TTC549 (cell line): ENCODE measurements around the gene BRPF3.
"Not testable (repeated sequence)": the region's sequence is repeated elsewhere in the genome, so short reads cannot be mapped to it uniquely, and the experiment has no call there.

ENCODE experiments used
- FAIRE-seq: peaks from 2 replicates; lab custom pipeline; 2012; peaks lifted over from hg19 to GRCh38; lab: Jason Lieb, UNC

BRPF3 gene

GRCh38 chr6:36200998-36201596, 4.6 kb downstream of the BRPF3 start:
- no peak for FAIRE-seq

- no peak for FAIRE-seq
Observed at GRCh38 chr6:36201612-36202011, 5.1 kb downstream of the BRPF3 start.

GRCh38 chr6:36202101-36202500, 5.6 kb downstream of the BRPF3 start:
- FAIRE-seq = no peak

GRCh38 chr6:36204068-36204753, 7.7 kb downstream of the BRPF3 start:
- FAIRE-seq = no peak

- FAIRE-seq = no peak
Observed at GRCh38 chr6:36207155-36207554, 10.6 kb downstream of the BRPF3 start.

GRCh38 chr6:36209606-36210005, 13.1 kb downstream of the BRPF3 start:
- no peak for FAIRE-seq

GRCh38 chr6:36210182-36210581, 13.6 kb downstream of the BRPF3 start:
- FAIRE-seq = no peak

- no peak for FAIRE-seq
Observed at GRCh38 chr6:36210886-36211595, 14.5 kb downstream of the BRPF3 start.

GRCh38 chr6:36216559-36216958, 20.0 kb downstream of the BRPF3 start:
- FAIRE-seq = no peak

- FAIRE-seq = no peak
Observed at GRCh38 chr6:36217188-36217587, 20.6 kb downstream of the BRPF3 start.

- FAIRE-seq = no peak
Observed at GRCh38 chr6:36217946-36218345, 21.4 kb downstream of the BRPF3 start.

GRCh38 chr6:36218516-36218915, 22.0 kb downstream of the BRPF3 start:
- not testable (repeated sequence) for FAIRE-seq

- no peak for FAIRE-seq
Observed at GRCh38 chr6:36219081-36219480, 22.5 kb downstream of the BRPF3 start.

- FAIRE-seq = no peak
Observed at GRCh38 chr6:36220226-36220625, 23.7 kb downstream of the BRPF3 start.

- no peak for FAIRE-seq
Observed at GRCh38 chr6:36221674-36222073, 25.1 kb downstream of the BRPF3 start.

- FAIRE-seq = no peak
Observed at GRCh38 chr6:36222924-36223323, 26.4 kb downstream of the BRPF3 start.

GRCh38 chr6:36223706-36224105, 27.2 kb downstream of the BRPF3 start:
- FAIRE-seq = no peak

- FAIRE-seq = no peak
Observed at GRCh38 chr6:36224918-36225461, 28.4 kb downstream of the BRPF3 start.

- no peak for FAIRE-seq
Observed at GRCh38 chr6:36226438-36227047, 30.0 kb downstream of the BRPF3 start.

GRCh38 chr6:36227379-36228228, 31.1 kb downstream of the BRPF3 start:
- FAIRE-seq = no peak

- no peak for FAIRE-seq
Observed at GRCh38 chr6:36229223-36229622, 32.7 kb downstream of the BRPF3 start.

GRCh38 chr6:36230371-36230770, 33.8 kb downstream of the BRPF3 start:
- no peak for FAIRE-seq
